ENCODE measurements around the gene DMP1. TPM values are rescaled to one million over a fixed set of nuclear protein-coding genes. Genes with fewer than 3 reads are reported as not detected.
A peak's percentile ranks its signal among the peaks of the same experiment; 100 is the strongest.
"Not testable (repeated sequence)": the region's sequence is repeated elsewhere in the genome, so short reads cannot be mapped to it uniquely, and the experiment has no call there.

The DMP1 gene
- total RNA-seq, 1 experiment from 2014 or later = not detected

DNA sequence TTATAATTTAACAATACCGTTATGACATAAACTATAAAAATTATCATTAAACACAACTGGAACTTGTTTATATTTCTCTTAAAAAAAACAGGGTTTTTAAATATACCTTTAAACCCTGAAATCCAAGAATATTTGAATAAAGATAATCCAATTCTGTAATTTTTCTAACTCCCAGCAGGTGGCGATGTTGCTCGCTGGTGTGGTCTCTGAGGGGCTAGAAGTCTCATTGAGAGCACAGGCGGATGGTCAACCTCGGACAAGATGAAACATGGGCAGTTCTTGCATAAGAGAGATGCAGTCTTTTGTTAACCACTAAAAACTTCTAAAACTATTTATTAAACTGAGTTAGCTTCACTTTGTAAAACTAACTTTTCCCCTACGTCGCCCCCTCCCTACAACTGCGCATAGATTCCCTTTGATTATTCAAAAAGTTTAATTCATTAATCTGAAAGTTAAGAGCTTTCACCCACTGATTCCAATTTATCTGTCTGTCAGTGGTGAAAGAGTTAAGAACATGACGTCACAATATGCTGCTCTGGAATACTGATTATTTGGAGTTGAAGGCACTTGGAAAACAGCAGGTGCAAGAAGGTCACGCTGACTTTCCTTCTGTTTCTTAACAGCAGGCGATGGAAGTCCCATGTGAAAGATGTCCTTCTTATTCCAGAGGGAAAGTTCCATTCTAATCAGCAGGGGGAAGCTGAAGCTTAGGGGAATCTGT lies 29.5 kb downstream of the DMP1 start:
- peak; percentile 51 for DNase-seq (ENCODE audit: low read depth)

DNA sequence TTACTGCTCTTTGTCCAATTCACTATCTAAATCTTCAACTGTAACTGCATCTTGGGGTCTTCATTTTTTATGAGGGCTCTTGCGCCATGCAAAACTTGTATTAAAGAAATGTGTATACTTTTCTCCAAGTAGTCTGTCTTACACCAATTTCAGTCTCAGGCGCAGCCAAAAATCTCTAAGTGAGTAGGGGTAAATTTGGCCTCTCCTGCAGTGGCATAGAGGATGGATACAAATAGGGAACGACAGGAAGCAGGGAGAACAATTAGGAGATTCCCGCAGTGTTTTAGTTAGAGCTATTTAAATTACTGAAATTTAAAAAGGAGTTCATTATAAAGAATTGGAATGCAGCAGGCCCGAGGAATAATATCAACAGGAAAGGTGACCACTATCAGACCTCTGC lies 30.2 kb downstream of the DMP1 start:
- no peak for DNase-seq (ENCODE audit: low read depth)

DNA sequence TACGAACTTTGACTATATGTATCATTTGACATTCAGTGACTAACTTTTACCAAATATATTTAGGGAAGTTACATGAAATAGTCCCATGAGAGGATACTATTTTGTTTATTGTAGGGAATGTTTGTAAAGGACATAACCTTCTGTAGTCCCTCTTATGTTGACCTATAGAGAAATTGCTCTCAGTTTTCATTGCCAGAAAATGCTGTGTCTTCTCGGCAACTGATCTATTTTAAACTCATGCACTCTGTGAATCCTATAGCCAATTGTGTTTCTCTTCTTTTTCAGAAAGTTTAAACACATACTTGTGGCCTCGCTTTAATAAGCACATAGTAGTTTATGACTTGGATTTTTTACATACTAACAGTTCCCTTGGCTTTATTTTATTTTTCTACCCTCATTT lies 38.2 kb downstream of the DMP1 start:
- no peak for DNase-seq (ENCODE audit: low read depth)

DNA sequence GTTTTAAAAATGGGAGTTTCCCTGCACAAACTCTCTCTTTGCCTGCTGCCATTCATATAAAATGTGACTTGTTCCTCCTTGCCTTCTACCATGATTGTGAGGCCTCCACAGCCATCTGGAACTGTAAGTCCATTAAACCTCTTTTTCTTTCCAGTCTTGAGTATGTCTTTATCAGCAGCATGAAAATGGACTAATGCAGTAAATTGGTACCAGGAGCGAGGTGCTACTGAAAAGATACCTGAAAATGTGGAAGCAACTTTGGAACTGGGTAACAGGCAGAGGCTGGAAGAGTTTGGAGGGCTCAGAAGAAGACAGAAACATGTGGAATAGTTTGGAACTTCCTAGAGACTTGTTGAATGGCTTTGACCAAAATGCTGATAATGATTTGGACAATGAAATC lies 40.9 kb downstream of the DMP1 start:
- DNase-seq (ENCODE audit: low read depth) = not testable (repeated sequence)

DNA sequence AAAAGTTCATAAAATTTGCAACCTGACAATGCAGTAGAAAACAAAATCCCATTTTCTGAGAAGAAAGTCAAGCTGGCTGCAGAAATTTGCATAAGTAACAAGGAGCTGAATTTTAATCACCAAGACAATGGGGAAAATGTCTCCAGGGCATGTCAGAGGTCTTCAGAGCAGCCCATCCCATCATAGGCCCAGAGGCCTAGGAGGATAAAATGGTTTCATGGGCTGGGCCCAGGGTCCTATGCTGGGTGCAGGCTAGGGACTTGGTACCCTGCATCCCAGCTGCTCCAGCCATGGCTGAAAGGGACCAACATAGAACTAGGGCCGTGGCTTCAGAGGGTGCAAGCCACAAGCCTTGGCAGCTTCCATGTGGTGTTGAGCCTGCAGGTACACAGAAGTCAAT lies 42.0 kb downstream of the DMP1 start:
- not testable (repeated sequence) for DNase-seq (ENCODE audit: low read depth)

DNA sequence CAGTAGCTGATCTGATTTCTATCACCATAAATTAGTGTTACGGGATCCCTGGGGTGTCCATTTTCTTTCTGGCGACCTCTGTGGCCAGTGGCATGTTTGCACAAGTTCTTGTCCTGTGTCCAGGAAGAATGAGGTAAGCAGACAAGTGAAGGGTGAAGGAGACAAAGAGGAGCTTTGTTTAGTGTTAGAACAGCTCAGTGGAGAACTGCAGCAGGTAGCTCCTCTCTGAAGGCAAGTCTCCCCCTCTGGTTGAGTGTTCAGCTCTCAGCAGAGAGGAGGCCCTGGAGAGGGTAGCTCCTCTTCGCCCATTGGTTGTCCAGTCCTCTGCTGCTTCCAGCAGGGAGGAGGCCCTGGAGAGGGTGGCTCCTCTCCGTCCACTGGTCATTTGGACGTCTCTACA lies 47.2 kb downstream of the DMP1 start:
- no peak for DNase-seq (ENCODE audit: low read depth)

DNA sequence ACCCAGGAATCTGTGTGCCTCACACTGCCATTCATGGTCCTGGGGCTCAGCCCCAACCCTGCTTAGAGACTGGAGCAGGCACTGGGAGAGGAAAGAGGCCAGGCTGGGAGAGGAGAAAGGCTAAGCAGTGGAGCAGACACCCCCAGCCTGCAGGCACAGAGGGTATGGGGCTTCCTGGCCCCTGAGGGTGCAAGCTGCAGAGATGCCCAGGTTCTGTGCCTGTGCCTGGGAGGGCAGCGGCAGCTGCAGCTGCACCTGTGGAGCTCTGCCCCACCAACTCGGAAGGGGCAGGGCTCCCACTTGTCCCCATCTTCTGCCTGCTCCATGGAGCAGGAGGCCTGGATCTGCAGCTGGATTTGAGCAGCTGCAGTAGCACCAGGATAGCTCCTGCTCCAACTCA lies 47.9 kb downstream of the DMP1 start:
- DNase-seq (ENCODE audit: low read depth) = no peak

DNA sequence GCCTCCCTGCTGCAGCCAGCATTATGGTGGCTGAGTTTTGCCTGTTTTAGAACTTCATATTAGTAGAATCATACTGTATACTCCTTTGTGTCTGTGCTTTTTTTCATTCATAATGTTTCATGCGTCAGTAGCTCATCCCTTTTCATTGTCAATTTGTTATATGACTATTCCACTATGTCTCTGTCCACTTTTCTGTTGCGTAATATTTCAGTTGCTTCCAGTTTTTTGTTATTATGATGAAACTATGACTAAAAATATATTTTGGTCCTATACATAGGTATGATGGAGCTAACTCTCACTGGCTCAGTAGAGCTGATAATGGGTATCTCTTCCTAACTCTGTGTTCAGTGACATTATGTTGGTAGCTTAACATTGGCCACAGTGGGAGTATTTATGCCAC lies 48.3 kb downstream of the DMP1 start:
- no peak for DNase-seq (ENCODE audit: low read depth)

DNA sequence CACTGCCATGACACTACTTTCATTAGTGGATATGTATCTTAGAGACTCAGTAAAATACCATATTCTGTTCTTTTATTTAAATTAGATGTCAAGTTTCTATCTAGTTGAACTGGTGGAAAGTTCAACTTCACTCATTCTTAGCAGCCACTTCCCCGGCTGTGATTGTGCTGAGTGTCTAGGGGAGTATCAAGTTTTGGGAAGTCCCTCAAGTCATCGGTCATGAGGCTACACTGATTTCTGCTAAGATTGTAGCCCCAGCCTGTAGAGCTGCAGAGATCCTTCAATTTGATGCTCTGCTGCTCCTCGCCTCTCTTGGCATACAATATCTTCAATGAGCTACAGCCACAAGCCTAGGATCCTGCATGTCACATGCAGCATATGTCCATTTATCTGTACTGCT lies 53.9 kb downstream of the DMP1 start:
- DNase-seq (ENCODE audit: low read depth) = no peak

DNA sequence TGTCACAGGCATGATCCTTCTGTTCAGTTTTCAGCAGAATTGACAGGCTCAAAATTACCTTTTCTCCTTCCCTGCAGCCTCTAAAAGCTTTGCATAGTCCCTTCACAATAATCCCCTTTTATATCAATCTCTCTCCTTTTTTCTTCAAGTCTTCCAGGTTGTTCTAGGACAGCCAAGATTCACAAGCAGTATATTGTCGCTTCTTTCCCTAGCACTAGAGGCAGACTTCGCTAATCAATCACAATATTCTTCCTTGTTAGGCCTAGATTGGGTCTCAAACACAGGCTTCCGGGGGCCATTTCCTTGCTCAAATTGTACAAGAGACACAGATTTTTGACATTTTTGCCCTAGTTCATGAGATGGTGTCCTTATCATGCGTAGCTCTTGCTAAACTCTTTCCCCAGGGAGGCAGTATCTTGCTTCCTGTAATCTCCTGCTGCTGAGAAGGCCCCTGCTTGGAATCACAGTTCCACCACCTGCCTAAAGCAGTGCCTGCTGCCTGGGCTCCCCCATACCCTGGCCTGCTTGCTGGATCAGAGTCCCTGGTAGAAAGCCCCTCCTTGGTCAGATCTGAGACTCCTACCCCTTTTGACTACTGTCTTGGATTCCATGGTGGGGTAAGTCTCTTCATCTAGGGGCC lies 57.3 kb downstream of the DMP1 start:
- no peak for DNase-seq (ENCODE audit: low read depth)

Other genes with a start within 250 kb of the DMP1 start
- 8.4 and 11.8 TPM in 2 replicates for gene NUDT9, start 227.7 kb upstream of the DMP1 start, total RNA-seq (2014; rRNA removed)
- gene SPARCL1, start 120.9 kb upstream of the DMP1 start, total RNA-seq (2014; rRNA removed) = not detected in 2 replicates
- not detected in 2 replicates for gene DSPP, start 41.8 kb upstream of the DMP1 start, total RNA-seq (2014; rRNA removed)
- not detected in 2 replicates for gene IBSP, start 149.3 kb downstream of the DMP1 start, total RNA-seq (2014; rRNA removed)
- not detected in 2 replicates for gene MEPE, start 182.7 kb downstream of the DMP1 start, total RNA-seq (2014; rRNA removed)

Measured in LHCN-M2 (cell line).